Measurements from ENCODE around the gene ABR. TPM values are rescaled to one million over a fixed set of nuclear protein-coding genes. Genes with fewer than 3 reads are reported as not detected.
"Not testable (repeated sequence)": the region's sequence is repeated elsewhere in the genome, so short reads cannot be mapped to it uniquely, and the experiment has no call there.

ABR gene
- total RNA-seq, 4 donors from 2014 or later: 78.0 to 208 (median 106) TPM

GRCh38 chr17:1134634-1135324, 45.0 kb downstream of the ABR start:
- no peaks in the 10 kb centered on the region for H3K36me3 ChIP-seq
- H3K27me3 ChIP-seq: no peaks in the 10 kb centered on the region
- TF ChIP-seq POLR2A (IDR thresholded peaks at IDR 0.05) (no peak), POLR2AphosphoS5 (IDR thresholded peaks at IDR 0.05) (no peak), EP300 (IDR thresholded peaks at IDR 0.05) (no peak), CTCF (IDR thresholded peaks at IDR 0.05) (no peak)
- no peak for DNase-seq (ENCODE audit: low spot score in 2 of 2)
- H3K4me1 ChIP-seq: peaks cover 7% of the 10 kb centered on the region
- no peaks in the 10 kb centered on the region for H3K9me3 ChIP-seq
- no peak overlapping the region for H3K4me3 ChIP-seq
- H3K27ac ChIP-seq: no peak overlapping the region
- WGBS: 61% methylated on average over 29 of the region's 29 CpGs

- Histone ChIP-seq H3K4me3 (no peak overlapping the region), H3K27me3 (no peaks in the 10 kb centered on the region), H3K4me1 (peaks cover 11% of the 10 kb centered on the region), H3K9me3 (no peaks in the 10 kb centered on the region), H3K27ac (no peak overlapping the region), H3K36me3 (no peaks in the 10 kb centered on the region)
- TF ChIP-seq POLR2A (IDR thresholded peaks at IDR 0.05) (no peak), POLR2AphosphoS5 (IDR thresholded peaks at IDR 0.05) (no peak), EP300 (IDR thresholded peaks at IDR 0.05) (no peak), CTCF (IDR thresholded peaks at IDR 0.05) (no peak)
- WGBS: 89% methylated on average over 11 of the region's 11 CpGs
- no peak for DNase-seq (ENCODE audit: low spot score in 2 of 2)
Observed at GRCh38 chr17:1130191-1130590, 49.6 kb downstream of the ABR start.

GRCh38 chr17:1128463-1128862, 51.3 kb downstream of the ABR start:
- H3K27ac ChIP-seq; H3K4me1 ChIP-seq; H3K9me3 ChIP-seq; DNase-seq (ENCODE audit: low spot score in 2 of 2); H3K36me3 ChIP-seq; H3K4me3 ChIP-seq; H3K27me3 ChIP-seq: not testable (repeated sequence)
- WGBS: 96% methylated on average over 2 of the region's 6 CpGs

- no peak for DNase-seq (ENCODE audit: low spot score in 2 of 2)
- H3K4me3 ChIP-seq: no peak overlapping the region
- 80% methylated on average over 18 of the region's 24 CpGs for WGBS
- TF ChIP-seq EP300 (IDR thresholded peaks at IDR 0.05) (no peak), CTCF (IDR thresholded peaks at IDR 0.05) (no peak), POLR2A (IDR thresholded peaks at IDR 0.05) (no peak), POLR2AphosphoS5 (IDR thresholded peaks at IDR 0.05) (no peak)
- H3K9me3 ChIP-seq: no peaks in the 10 kb centered on the region
- H3K27ac ChIP-seq: no peak overlapping the region
- no peaks in the 10 kb centered on the region for H3K36me3 ChIP-seq
- H3K27me3 ChIP-seq: no peaks in the 10 kb centered on the region
- H3K4me1 ChIP-seq: peaks cover 21% of the 10 kb centered on the region
Observed at GRCh38 chr17:1126801-1127550, 52.8 kb downstream of the ABR start.

GRCh38 chr17:1126250-1126797, 53.5 kb downstream of the ABR start:
- H3K27ac ChIP-seq: no peak overlapping the region
- TF ChIP-seq EP300 (IDR thresholded peaks at IDR 0.05): no peak
- 78% methylated on average over 18 of the region's 26 CpGs for WGBS
- no peak overlapping the region for H3K4me3 ChIP-seq
- no peaks in the 10 kb centered on the region for H3K27me3 ChIP-seq
- H3K9me3 ChIP-seq: no peaks in the 10 kb centered on the region
- H3K36me3 ChIP-seq: no peaks in the 10 kb centered on the region
- H3K4me1 ChIP-seq: peaks cover 21% of the 10 kb centered on the region
- no peak for DNase-seq (ENCODE audit: low spot score in 2 of 2)

GRCh38 chr17:1125788-1126145, 54.0 kb downstream of the ABR start:
- H3K36me3 ChIP-seq: no peaks in the 10 kb centered on the region
- no peak for DNase-seq (ENCODE audit: low spot score in 2 of 2)
- H3K27me3 ChIP-seq: no peaks in the 10 kb centered on the region
- no peak overlapping the region for H3K4me3 ChIP-seq
- peaks cover 21% of the 10 kb centered on the region for H3K4me1 ChIP-seq
- TF ChIP-seq EP300 (IDR thresholded peaks at IDR 0.05) (no peak), POLR2A (IDR thresholded peaks at IDR 0.05) (no peak), CTCF (IDR thresholded peaks at IDR 0.05) (no peak), POLR2AphosphoS5 (IDR thresholded peaks at IDR 0.05) (no peak)
- H3K27ac ChIP-seq: no peak overlapping the region
- no peaks in the 10 kb centered on the region for H3K9me3 ChIP-seq
- 70% methylated on average over 11 of the region's 11 CpGs for WGBS

All from suprapubic skin (tissue), 4 donors.